Activated naive CD4-positive, alpha-beta T cell treated with anti-CD3 and anti-CD28 coated beads, Interleukin-2, amount 10 ng/mL, durations not matched to agents 7 days and 5 days (primary cell): Measurements from ENCODE around the gene PRR9.
A peak's percentile ranks its signal among the peaks of the same experiment; 100 is the strongest.

Experiments
- CTCF ChIA-PET: fragments of 350-600 bp; sonication (Branson Sonifier 250); formaldehyde crosslinking; loops from one replicate; lab custom pipeline; 2021; ENCODE audit warnings: antibody characterized with exemption; lab: Charles Lee
- DNase-seq: peaks from one replicate; pipeline ENCODE4 v3.0.0-alpha.2; 2020
- H3K27ac Mint-ChIP-seq: one replicate; pipeline ENCODE4 v1.8.0; 2021; ENCODE audit warnings: mild to moderate bottlenecking, moderate library complexity, mixed read lengths
- H3K27me3 Mint-ChIP-seq: one replicate; pipeline ENCODE4 v1.8.0; 2021; ENCODE audit warnings: mild to moderate bottlenecking, mixed read lengths
- H3K36me3 Mint-ChIP-seq: one replicate; pipeline ENCODE4 v1.8.0; 2021; ENCODE audit warnings: mixed read lengths
- H3K4me1 Mint-ChIP-seq: one replicate; pipeline ENCODE4 v1.8.0; 2021; ENCODE audit warnings: mixed read lengths
- H3K4me3 Mint-ChIP-seq: one replicate; pipeline ENCODE4 v1.8.0; 2021; ENCODE audit warnings: mild to moderate bottlenecking, moderate library complexity, mixed read lengths
- H3K9me3 Mint-ChIP-seq: one replicate; pipeline ENCODE4 v1.8.0; 2021; ENCODE audit warnings: mixed read lengths

PRR9 gene

GRCh38 chr1:153245466-153245865, 28.1 kb downstream of the PRR9 start:
- no peak overlapping the region for H3K27ac Mint-ChIP-seq
- H3K4me3 Mint-ChIP-seq: no peak overlapping the region
- DNase-seq: no peak
- no peaks in the 10 kb centered on the region for H3K36me3 Mint-ChIP-seq
- CTCF ChIA-PET: no interaction called here
- no peaks in the 10 kb centered on the region for H3K9me3 Mint-ChIP-seq
- H3K27me3 Mint-ChIP-seq: peaks cover 3% of the 10 kb centered on the region
- H3K4me1 Mint-ChIP-seq: no peaks in the 10 kb centered on the region

- H3K9me3 Mint-ChIP-seq: no peaks in the 10 kb centered on the region
- CTCF ChIA-PET: interaction anchor here (0.5 to 1.5 kb wide), 2 partner anchors 26 to 716 kb away, joined by 3 read pairs; no protein-coding TSS in a partner anchor
Measured at GRCh38 chr1:153246018-153246417, 28.6 kb downstream of the PRR9 start.

GRCh38 chr1:153246825-153247224, 29.4 kb downstream of the PRR9 start:
- H3K4me1 Mint-ChIP-seq: no peaks in the 10 kb centered on the region
- CTCF ChIA-PET: interaction anchor here (0.5 to 1.5 kb wide), 2 partner anchors 26 to 717 kb away, joined by 3 read pairs; no protein-coding TSS in a partner anchor
- H3K4me3 Mint-ChIP-seq: no peak overlapping the region
- no peaks in the 10 kb centered on the region for H3K9me3 Mint-ChIP-seq
- no peak overlapping the region for H3K27ac Mint-ChIP-seq
- peaks cover 3% of the 10 kb centered on the region for H3K27me3 Mint-ChIP-seq
- no peak for DNase-seq
- no peaks in the 10 kb centered on the region for H3K36me3 Mint-ChIP-seq

More at GRCh38 chr1:153246018-153246417, 28.6 kb downstream of the PRR9 start:
- Mint-ChIP-seq H3K4me3 (no peak overlapping the region), H3K27ac (no peak overlapping the region), H3K27me3 (peaks cover 3% of the 10 kb centered on the region), H3K4me1 (no peaks in the 10 kb centered on the region), H3K36me3 (no peaks in the 10 kb centered on the region)
- no peak for DNase-seq

- Mint-ChIP-seq H3K27ac (no peak overlapping the region), H3K4me3 (no peak overlapping the region), H3K27me3 (peaks cover 5% of the 10 kb centered on the region), H3K36me3 (no peaks in the 10 kb centered on the region), H3K4me1 (no peaks in the 10 kb centered on the region), H3K9me3 (no peaks in the 10 kb centered on the region)
- CTCF ChIA-PET: interaction anchor here (1.1 kb wide), 1 partner anchor 26 kb away, joined by 3 read pairs; no protein-coding TSS in a partner anchor
- no peak for DNase-seq
Measured at GRCh38 chr1:153248176-153248879, 30.9 kb downstream of the PRR9 start.

- Mint-ChIP-seq H3K27ac (no peak overlapping the region), H3K4me1 (peaks cover 4% of the 10 kb centered on the region), H3K36me3 (no peaks in the 10 kb centered on the region), H3K27me3 (peaks cover 14% of the 10 kb centered on the region), H3K9me3 (no peaks in the 10 kb centered on the region), H3K4me3 (no peak overlapping the region)
- no peak for DNase-seq
- CTCF ChIA-PET: no interaction called here
Measured at GRCh38 chr1:153250166-153250565, 32.8 kb downstream of the PRR9 start.

GRCh38 chr1:153251087-153251486, 33.7 kb downstream of the PRR9 start:
- no peak for DNase-seq
- Mint-ChIP-seq H3K27me3 (peaks cover 17% of the 10 kb centered on the region), H3K4me3 (no peak overlapping the region), H3K4me1 (peaks cover 4% of the 10 kb centered on the region), H3K27ac (no peak overlapping the region), H3K9me3 (no peaks in the 10 kb centered on the region), H3K36me3 (no peaks in the 10 kb centered on the region)
- CTCF ChIA-PET: interaction anchor here (0.7 kb wide), 1 partner anchor 1066 kb away, joined by 3 read pairs; no protein-coding TSS in a partner anchor

GRCh38 chr1:153251562-153251961, 34.2 kb downstream of the PRR9 start:
- H3K27me3 Mint-ChIP-seq: peaks cover 17% of the 10 kb centered on the region
- H3K4me1 Mint-ChIP-seq: peaks cover 4% of the 10 kb centered on the region
- DNase-seq: no peak
- CTCF ChIA-PET: interaction anchor here (0.7 kb wide), 1 partner anchor 1067 kb away, joined by 3 read pairs; no protein-coding TSS in a partner anchor
- no peaks in the 10 kb centered on the region for H3K36me3 Mint-ChIP-seq
- H3K27ac Mint-ChIP-seq: no peak overlapping the region
- H3K9me3 Mint-ChIP-seq: no peaks in the 10 kb centered on the region
- no peak overlapping the region for H3K4me3 Mint-ChIP-seq

- no peak for DNase-seq
- Mint-ChIP-seq H3K4me1 (peaks cover 4% of the 10 kb centered on the region), H3K27me3 (peaks cover 17% of the 10 kb centered on the region), H3K4me3 (no peak overlapping the region), H3K9me3 (no peaks in the 10 kb centered on the region), H3K36me3 (no peaks in the 10 kb centered on the region), H3K27ac (no peak overlapping the region)
- CTCF ChIA-PET: interaction anchor here (0.7 kb wide), 1 partner anchor 1067 kb away, joined by 3 read pairs; no protein-coding TSS in a partner anchor
Measured at GRCh38 chr1:153251988-153252387, 34.6 kb downstream of the PRR9 start.

GRCh38 chr1:153253076-153253475, 35.7 kb downstream of the PRR9 start:
- CTCF ChIA-PET: interaction anchor here (1.0 to 1.3 kb wide), 2 partner anchors 22 to 36 kb away, joined by 3 read pairs; no protein-coding TSS in a partner anchor

GRCh38 chr1:153253693-153254092, 36.3 kb downstream of the PRR9 start:
- H3K4me1 Mint-ChIP-seq: peaks cover 4% of the 10 kb centered on the region
- H3K4me3 Mint-ChIP-seq: no peak overlapping the region
- no peak overlapping the region for H3K27ac Mint-ChIP-seq
- CTCF ChIA-PET: interaction anchor here (1.0 to 1.3 kb wide), 2 partner anchors 23 to 35 kb away, joined by 3 read pairs; no protein-coding TSS in a partner anchor
- H3K27me3 Mint-ChIP-seq: peaks cover 26% of the 10 kb centered on the region
- no peaks in the 10 kb centered on the region for H3K36me3 Mint-ChIP-seq
- no peak for DNase-seq
- no peaks in the 10 kb centered on the region for H3K9me3 Mint-ChIP-seq

More at GRCh38 chr1:153253076-153253475, 35.7 kb downstream of the PRR9 start:
- Mint-ChIP-seq H3K9me3 (no peaks in the 10 kb centered on the region), H3K36me3 (no peaks in the 10 kb centered on the region), H3K4me3 (no peak overlapping the region), H3K27ac (no peak overlapping the region), H3K27me3 (peaks cover 20% of the 10 kb centered on the region), H3K4me1 (peaks cover 4% of the 10 kb centered on the region)
- no peak for DNase-seq

GRCh38 chr1:153259387-153259786, 42.0 kb downstream of the PRR9 start, which contains the start of gene LORICRIN:
LORICRIN (plus strand) TSS chr1:153259687; CDS start chr1:153260950, 1,263 bp downstream.
- CTCF ChIA-PET: no interaction called here
- peak within 1 kb of the TSS; percentile 4 for H3K4me3 Mint-ChIP-seq
- no peak within 1 kb of the TSS for H3K27ac Mint-ChIP-seq
- no peak for DNase-seq
- H3K4me1 Mint-ChIP-seq: peaks cover 21% of the 10 kb centered on the region
- peaks cover 76% of the 10 kb centered on the region for H3K27me3 Mint-ChIP-seq
- H3K36me3 Mint-ChIP-seq: peaks cover 2% of the 10 kb centered on the region
- no peaks in the 10 kb centered on the region for H3K9me3 Mint-ChIP-seq

GRCh38 chr1:153260585-153261280, 43.3 kb downstream of the PRR9 start:
- CTCF ChIA-PET: no interaction called here
- peaks cover 73% of the 10 kb centered on the region for H3K27me3 Mint-ChIP-seq
- H3K9me3 Mint-ChIP-seq: no peaks in the 10 kb centered on the region
- peaks cover 2% of the 10 kb centered on the region for H3K36me3 Mint-ChIP-seq
- H3K4me1 Mint-ChIP-seq: peaks cover 21% of the 10 kb centered on the region
- no peak overlapping the region for H3K27ac Mint-ChIP-seq
- DNase-seq: no peak
- peak overlapping the region; percentile 4 for H3K4me3 Mint-ChIP-seq

GRCh38 chr1:153261281-153262069, 44.1 kb downstream of the PRR9 start:
- peak; percentile 31 for DNase-seq
- CTCF ChIA-PET: no interaction called here
- peaks cover 2% of the 10 kb centered on the region for H3K36me3 Mint-ChIP-seq
- no peaks in the 10 kb centered on the region for H3K9me3 Mint-ChIP-seq
- H3K4me1 Mint-ChIP-seq: peaks cover 21% of the 10 kb centered on the region
- no peak overlapping the region for H3K27ac Mint-ChIP-seq
- no peak overlapping the region for H3K4me3 Mint-ChIP-seq
- H3K27me3 Mint-ChIP-seq: peaks cover 77% of the 10 kb centered on the region

- no peak overlapping the region for H3K4me3 Mint-ChIP-seq
- peaks cover 77% of the 10 kb centered on the region for H3K27me3 Mint-ChIP-seq
- H3K9me3 Mint-ChIP-seq: no peaks in the 10 kb centered on the region
- H3K27ac Mint-ChIP-seq: no peak overlapping the region
- peaks cover 21% of the 10 kb centered on the region for H3K4me1 Mint-ChIP-seq
- no peak for DNase-seq
- CTCF ChIA-PET: no interaction called here
- H3K36me3 Mint-ChIP-seq: peaks cover 2% of the 10 kb centered on the region
Measured at GRCh38 chr1:153262070-153262366, 44.6 kb downstream of the PRR9 start.
